Measurements from ENCODE around the gene ANKRD55.

GRCh38 chr5:56191656-56192055 is 41.5 kb downstream of the ANKRD55 start:
- no peak for TF ChIP-seq CTCF (IDR thresholded peaks at IDR 0.05)
- TF ChIP-seq POLR2A (IDR thresholded peaks at IDR 0.05) = no peak
- TF ChIP-seq EP300 (IDR thresholded peaks at IDR 0.05) = no peak
